ENCODE measurements around the gene MED14.

- TF ChIP-seq CEBPB (IDR thresholded peaks at IDR 0.05) (no peak), TCF12 (IDR thresholded peaks at IDR 0.05; ENCODE audit: low read depth) (no peak), ZBTB7A (IDR thresholded peaks at IDR 0.05; ENCODE audit: low read depth) (no peak), TAF1 (IDR thresholded peaks at IDR 0.05; ENCODE audit: low read depth) (no peak), EP300 (IDR thresholded peaks at IDR 0.05; ENCODE audit: borderline replicate concordance) (no peak), EGR1 (IDR thresholded peaks at IDR 0.05) (no peak), MAX (IDR thresholded peaks at IDR 0.05) (no peak), USF1 (IDR thresholded peaks at IDR 0.05) (no peak)
Observed at GRCh38 chrX:40727581-40728252, 7.6 kb downstream of the MED14 start.
